Measurements from ENCODE around the gene C9orf57. TPM values are rescaled to one million over a fixed set of nuclear protein-coding genes. Genes with fewer than 3 reads are reported as not detected.

The C9orf57 gene
- total RNA-seq, 1 donor from 2014 or later: not detected

GRCh38 chr9:72065076-72065475 is 4.7 kb upstream of the C9orf57 start:
- H3K27ac Mint-ChIP-seq (ENCODE audit: unreplicated experiment): no peak overlapping the region
- H3K4me1 Mint-ChIP-seq (ENCODE audit: low read depth): no peaks in the 10 kb centered on the region
- H3K27me3 Mint-ChIP-seq (ENCODE audit: low read depth): peaks cover 9% of the 10 kb centered on the region
- no peak overlapping the region for H3K4me3 Mint-ChIP-seq (ENCODE audit: unreplicated experiment)
- TF ChIP-seq CTCF (IDR thresholded peaks at IDR 0.05): no peak
- H3K36me3 Mint-ChIP-seq (ENCODE audit: low read depth): no peaks in the 10 kb centered on the region
- peaks cover 5% of the 10 kb centered on the region for H3K9me3 Mint-ChIP-seq (ENCODE audit: low read depth)
- no peak for DNase-seq (ENCODE audit: low spot score)

GRCh38 chr9:72052122-72052521 is 8.3 kb downstream of the C9orf57 start:
- no peak for DNase-seq (ENCODE audit: low spot score)
- no peaks in the 10 kb centered on the region for H3K4me1 Mint-ChIP-seq (ENCODE audit: low read depth)
- H3K36me3 Mint-ChIP-seq (ENCODE audit: low read depth): no peaks in the 10 kb centered on the region
- H3K27me3 Mint-ChIP-seq (ENCODE audit: low read depth): peaks cover 10% of the 10 kb centered on the region
- H3K4me3 Mint-ChIP-seq (ENCODE audit: unreplicated experiment): no peak overlapping the region
- no peak for TF ChIP-seq CTCF (IDR thresholded peaks at IDR 0.05)
- no peak overlapping the region for H3K27ac Mint-ChIP-seq (ENCODE audit: unreplicated experiment)
- H3K9me3 Mint-ChIP-seq (ENCODE audit: low read depth): no peaks in the 10 kb centered on the region

- no peak for DNase-seq (ENCODE audit: low spot score)
- TF ChIP-seq CTCF (IDR thresholded peaks at IDR 0.05): no peak
- H3K27ac Mint-ChIP-seq (ENCODE audit: unreplicated experiment): no peak overlapping the region
- H3K4me1 Mint-ChIP-seq (ENCODE audit: low read depth): no peaks in the 10 kb centered on the region
- no peak overlapping the region for H3K4me3 Mint-ChIP-seq (ENCODE audit: unreplicated experiment)
- no peaks in the 10 kb centered on the region for H3K9me3 Mint-ChIP-seq (ENCODE audit: low read depth)
- no peaks in the 10 kb centered on the region for H3K36me3 Mint-ChIP-seq (ENCODE audit: low read depth)
- peaks cover 12% of the 10 kb centered on the region for H3K27me3 Mint-ChIP-seq (ENCODE audit: low read depth)
Observed at GRCh38 chr9:72048850-72049249, 11.6 kb downstream of the C9orf57 start.

GRCh38 chr9:72046630-72047456 is 13.6 kb downstream of the C9orf57 start:
- H3K27ac Mint-ChIP-seq (ENCODE audit: unreplicated experiment): no peak overlapping the region
- no peaks in the 10 kb centered on the region for H3K9me3 Mint-ChIP-seq (ENCODE audit: low read depth)
- peaks cover 2% of the 10 kb centered on the region for H3K4me1 Mint-ChIP-seq (ENCODE audit: low read depth)
- no peak for DNase-seq (ENCODE audit: low spot score)
- no peaks in the 10 kb centered on the region for H3K36me3 Mint-ChIP-seq (ENCODE audit: low read depth)
- peaks cover 3% of the 10 kb centered on the region for H3K27me3 Mint-ChIP-seq (ENCODE audit: low read depth)
- H3K4me3 Mint-ChIP-seq (ENCODE audit: unreplicated experiment): no peak overlapping the region
- no peak for TF ChIP-seq CTCF (IDR thresholded peaks at IDR 0.05)

- peaks cover 4% of the 10 kb centered on the region for H3K27me3 Mint-ChIP-seq (ENCODE audit: low read depth)
- peaks cover 8% of the 10 kb centered on the region for H3K4me1 Mint-ChIP-seq (ENCODE audit: low read depth)
- H3K27ac Mint-ChIP-seq (ENCODE audit: unreplicated experiment): no peak overlapping the region
Observed at GRCh38 chr9:72044095-72044494, 16.3 kb downstream of the C9orf57 start.

More at GRCh38 chr9:72044095-72044494, 16.3 kb downstream of the C9orf57 start:
- no peak for DNase-seq (ENCODE audit: low spot score)
- Mint-ChIP-seq H3K4me3 (ENCODE audit: unreplicated experiment) (no peak overlapping the region), H3K9me3 (ENCODE audit: low read depth) (no peaks in the 10 kb centered on the region), H3K36me3 (ENCODE audit: low read depth) (no peaks in the 10 kb centered on the region)
- TF ChIP-seq CTCF (IDR thresholded peaks at IDR 0.05): no peak

Measured in chondrocyte (in vitro differentiated cells).